Glutamatergic neuron (in vitro differentiated cells): Measurements from ENCODE around the gene ATXN1L. TPM values are rescaled to one million over a fixed set of nuclear protein-coding genes. Genes with fewer than 3 reads are reported as not detected.

Source experiments
- DNase-seq: peaks from one replicate; pipeline ENCODE4 v3.0.0; 2022
- H3K27ac Mint-ChIP-seq: one replicate; pipeline ENCODE4 v1.8.0; 2020; ENCODE audit warnings: mild to moderate bottlenecking, mixed read lengths, inconsistent platforms; ENCODE audit not compliant: unreplicated experiment
- H3K27me3 Mint-ChIP-seq: one replicate; pipeline ENCODE4 v1.8.0; 2020; ENCODE audit warnings: mild to moderate bottlenecking, moderate library complexity, mixed read lengths, inconsistent platforms; ENCODE audit not compliant: unreplicated experiment
- H3K36me3 Mint-ChIP-seq: one replicate; pipeline ENCODE4 v1.8.0; 2020; ENCODE audit warnings: mild to moderate bottlenecking, mixed read lengths, inconsistent platforms; ENCODE audit not compliant: unreplicated experiment
- H3K4me1 Mint-ChIP-seq: one replicate; pipeline ENCODE4 v1.8.0; 2020; ENCODE audit warnings: mild to moderate bottlenecking, low read depth, mixed read lengths, inconsistent platforms; ENCODE audit not compliant: unreplicated experiment
- H3K4me3 Mint-ChIP-seq: one replicate; pipeline ENCODE4 v1.8.0; 2020; ENCODE audit warnings: mild to moderate bottlenecking, mixed read lengths, inconsistent platforms; ENCODE audit not compliant: unreplicated experiment
- H3K9me3 Mint-ChIP-seq: one replicate; pipeline ENCODE4 v1.8.0; 2020; ENCODE audit warnings: mild to moderate bottlenecking, moderate library complexity, mixed read lengths, inconsistent platforms; ENCODE audit not compliant: unreplicated experiment
- CTCF ChIP-seq: fragments of 200-600 bp; sonication (generic); IDR thresholded peaks from one replicate; pipeline ENCODE4 v1.5.0; 2021; ENCODE audit not compliant: partially characterized antibody, unreplicated experiment
- total RNA-seq: library from RNA; stranded (reverse); fragmentation: NEBNext Ultra II Directional; extraction: Animal tissue kit (Norgen Biotek cat#: 25700); gene quantifications from one replicate; pipeline ENCODE4 v1.2.1, GENCODE V29; 2021; ENCODE audit not compliant: unreplicated experiment

Gene ATXN1L
- total RNA-seq, 1 donor from 2014 or later: 27.6 TPM

- H3K27me3 Mint-ChIP-seq: peaks cover 9% of the 10 kb centered on the region
- TF ChIP-seq CTCF: peak; percentile 37
- peaks cover 13% of the 10 kb centered on the region for H3K4me1 Mint-ChIP-seq
- DNase-seq: peak; percentile 92
- peak within 1 kb of the TSS; percentile 96 for H3K4me3 Mint-ChIP-seq
- H3K36me3 Mint-ChIP-seq: peaks cover 5% of the 10 kb centered on the region
- H3K27ac Mint-ChIP-seq: peak within 1 kb of the TSS; percentile 95
- H3K9me3 Mint-ChIP-seq: peaks cover 5% of the 10 kb centered on the region
Observed at GRCh38 chr16:71883849-71884638, 38.3 kb downstream of the ATXN1L start, which contains the start of gene ZNF821. Gene ZNF821, minus strand, starts transcription at chr16:71884182. Its CDS starts 4,236 bp downstream, at chr16:71879946.

GRCh38 chr16:71885261-71885650 lies 39.5 kb downstream of the ATXN1L start:
- Mint-ChIP-seq H3K9me3 (peaks cover 5% of the 10 kb centered on the region), H3K27me3 (peaks cover 9% of the 10 kb centered on the region), H3K4me3 (peak overlapping the region; percentile 83), H3K27ac (peak overlapping the region; percentile 82), H3K4me1 (peaks cover 11% of the 10 kb centered on the region), H3K36me3 (no peaks in the 10 kb centered on the region)
- DNase-seq: no peak
- TF ChIP-seq CTCF: no peak

DNA sequence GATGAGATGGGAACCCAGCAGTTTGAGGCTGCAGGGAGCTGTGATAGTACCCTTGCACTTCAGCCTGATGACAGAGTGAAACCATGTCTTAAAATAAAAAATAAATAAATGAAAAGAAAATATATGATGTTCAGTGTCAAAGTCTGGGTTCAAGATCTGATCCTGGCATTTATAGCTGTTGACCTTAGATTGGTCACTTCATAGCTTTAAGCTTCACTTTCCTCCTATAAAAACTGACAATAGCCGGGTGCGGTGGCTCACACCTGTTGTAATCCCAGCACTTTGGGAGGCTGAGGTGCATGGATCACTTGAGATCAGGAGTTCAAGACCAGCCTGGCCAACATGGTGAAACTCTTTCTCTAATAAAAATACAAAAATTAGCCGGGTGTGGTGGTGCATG lies 43.4 kb downstream of the ATXN1L start:
- Mint-ChIP-seq H3K4me3 (no peak overlapping the region), H3K4me1 (peaks cover 6% of the 10 kb centered on the region), H3K36me3 (no peaks in the 10 kb centered on the region), H3K27ac (no peak overlapping the region), H3K9me3 (peaks cover 2% of the 10 kb centered on the region), H3K27me3 (peaks cover 5% of the 10 kb centered on the region)
- no peak for DNase-seq
- TF ChIP-seq CTCF: no peak

- Mint-ChIP-seq H3K36me3 (no peaks in the 10 kb centered on the region), H3K27ac (peak overlapping the region; percentile 99), H3K4me1 (peaks cover 2% of the 10 kb centered on the region), H3K4me3 (peak overlapping the region; percentile 96), H3K27me3 (peaks cover 11% of the 10 kb centered on the region), H3K9me3 (peaks cover 12% of the 10 kb centered on the region)
- no peak for TF ChIP-seq CTCF
- DNase-seq: no peak
Observed at GRCh38 chr16:71893888-71894228, 48.1 kb downstream of the ATXN1L start.

GRCh38 chr16:71894229-71894920 lies 48.6 kb downstream of the ATXN1L start:
- Mint-ChIP-seq H3K4me1 (peaks cover 2% of the 10 kb centered on the region), H3K9me3 (peaks cover 12% of the 10 kb centered on the region), H3K27ac (peak overlapping the region; percentile 99), H3K4me3 (peak overlapping the region; percentile 96), H3K36me3 (no peaks in the 10 kb centered on the region), H3K27me3 (peaks cover 11% of the 10 kb centered on the region)
- peak; percentile 39 for DNase-seq
- no peak for TF ChIP-seq CTCF
